GM23338 (cell line): Measurements from ENCODE around the gene WNK2.

Experiments used
- CREB1 ChIP-seq: fragments of 250-450 bp; sonication (Bioruptor Pico); IDR thresholded peaks from 2 replicates; pipeline ENCODE4 v1.5.0; 2020; ENCODE audit warnings: low read depth, mild to moderate bottlenecking, moderate library complexity
- EZH2 ChIP-seq: fragments of 200-600 bp; sonication (generic); IDR thresholded peaks from one replicate; pipeline ENCODE4 v1.8.0; 2017; ENCODE audit warnings: antibody characterized with exemption, mild to moderate bottlenecking, low read depth; ENCODE audit not compliant: unreplicated experiment
- EZH2phosphoT487 ChIP-seq: fragments of 200-600 bp; sonication (generic); IDR thresholded peaks from one replicate; pipeline ENCODE4 v1.8.1; 2018; ENCODE audit warnings: antibody characterized with exemption; ENCODE audit not compliant: unreplicated experiment
- JUNB ChIP-seq: IDR thresholded peaks from one replicate; pipeline ENCODE4 v1.6.1; 2016; ENCODE audit warnings: antibody characterized with exemption; ENCODE audit not compliant: unreplicated experiment
- POLR2AphosphoS5 ChIP-seq: IDR thresholded peaks from 2 replicates; pipeline ENCODE4 v1.6.1; 2016; ENCODE audit warnings: antibody characterized with exemption, low read depth
- STAT1 ChIP-seq: IDR thresholded peaks from one replicate; pipeline ENCODE4 v1.6.1; 2016; ENCODE audit warnings: antibody characterized with exemption; ENCODE audit not compliant: unreplicated experiment
- TF ChIP-seq, protein P1 (sequence below), 2 experiments: fragments of 200-600 bp in 1 of 2; sonication (generic) in 1 of 2; conservative IDR thresholded peaks; 2 replicates each; pipeline versions ENCODE4 v1.5.1 to v1.6.1; 2016 to 2017; ENCODE audit warnings: antibody characterized with exemption in 2 of 2, low read depth in 2 of 2, mild to moderate bottlenecking in 2 of 2, moderate library complexity in 1 of 2
- TF ChIP-seq, protein P2 (sequence below): IDR thresholded peaks from one replicate; pipeline ENCODE4 v1.6.1; 2018; ENCODE audit warnings: antibody characterized with exemption; ENCODE audit not compliant: unreplicated experiment
- TF ChIP-seq, protein P3 (sequence below): IDR thresholded peaks from 2 replicates; pipeline ENCODE4 v1.6.1; 2016; ENCODE audit warnings: antibody characterized with exemption

DNA sequence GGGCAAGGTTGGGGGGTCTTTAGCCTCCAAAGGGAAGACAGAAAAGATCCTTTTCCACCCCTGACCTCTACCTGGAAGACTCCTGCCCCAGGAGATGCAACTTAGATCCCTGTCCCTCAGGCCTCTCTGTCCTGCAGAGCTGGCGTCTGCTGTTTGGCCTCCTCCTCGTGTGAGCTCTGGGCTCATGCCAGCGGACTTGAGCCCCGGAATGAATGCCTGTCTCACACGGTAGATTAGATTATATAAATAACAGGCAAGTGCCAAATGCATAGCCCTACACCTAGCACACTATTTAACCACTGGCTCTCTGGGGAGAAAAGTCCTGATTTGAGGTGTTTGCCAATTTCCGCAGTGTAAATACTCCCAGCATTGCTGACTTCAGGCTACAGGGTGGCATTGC lies 1.4 kb upstream of the WNK2 start:
- TF ChIP-seq CREB1 (no peak), POLR2AphosphoS5 (no peak), EZH2 (no peak), JUNB (no peak), EZH2phosphoT487 (no peak), STAT1 (no peak)
- TF ChIP-seq, protein P1, sequence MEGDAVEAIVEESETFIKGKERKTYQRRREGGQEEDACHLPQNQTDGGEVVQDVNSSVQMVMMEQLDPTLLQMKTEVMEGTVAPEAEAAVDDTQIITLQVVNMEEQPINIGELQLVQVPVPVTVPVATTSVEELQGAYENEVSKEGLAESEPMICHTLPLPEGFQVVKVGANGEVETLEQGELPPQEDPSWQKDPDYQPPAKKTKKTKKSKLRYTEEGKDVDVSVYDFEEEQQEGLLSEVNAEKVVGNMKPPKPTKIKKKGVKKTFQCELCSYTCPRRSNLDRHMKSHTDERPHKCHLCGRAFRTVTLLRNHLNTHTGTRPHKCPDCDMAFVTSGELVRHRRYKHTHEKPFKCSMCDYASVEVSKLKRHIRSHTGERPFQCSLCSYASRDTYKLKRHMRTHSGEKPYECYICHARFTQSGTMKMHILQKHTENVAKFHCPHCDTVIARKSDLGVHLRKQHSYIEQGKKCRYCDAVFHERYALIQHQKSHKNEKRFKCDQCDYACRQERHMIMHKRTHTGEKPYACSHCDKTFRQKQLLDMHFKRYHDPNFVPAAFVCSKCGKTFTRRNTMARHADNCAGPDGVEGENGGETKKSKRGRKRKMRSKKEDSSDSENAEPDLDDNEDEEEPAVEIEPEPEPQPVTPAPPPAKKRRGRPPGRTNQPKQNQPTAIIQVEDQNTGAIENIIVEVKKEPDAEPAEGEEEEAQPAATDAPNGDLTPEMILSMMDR (conservative IDR thresholded peaks at IDR 0.05; ENCODE audit: low read depth in 2 of 2) = no peak
- TF ChIP-seq, protein P2, sequence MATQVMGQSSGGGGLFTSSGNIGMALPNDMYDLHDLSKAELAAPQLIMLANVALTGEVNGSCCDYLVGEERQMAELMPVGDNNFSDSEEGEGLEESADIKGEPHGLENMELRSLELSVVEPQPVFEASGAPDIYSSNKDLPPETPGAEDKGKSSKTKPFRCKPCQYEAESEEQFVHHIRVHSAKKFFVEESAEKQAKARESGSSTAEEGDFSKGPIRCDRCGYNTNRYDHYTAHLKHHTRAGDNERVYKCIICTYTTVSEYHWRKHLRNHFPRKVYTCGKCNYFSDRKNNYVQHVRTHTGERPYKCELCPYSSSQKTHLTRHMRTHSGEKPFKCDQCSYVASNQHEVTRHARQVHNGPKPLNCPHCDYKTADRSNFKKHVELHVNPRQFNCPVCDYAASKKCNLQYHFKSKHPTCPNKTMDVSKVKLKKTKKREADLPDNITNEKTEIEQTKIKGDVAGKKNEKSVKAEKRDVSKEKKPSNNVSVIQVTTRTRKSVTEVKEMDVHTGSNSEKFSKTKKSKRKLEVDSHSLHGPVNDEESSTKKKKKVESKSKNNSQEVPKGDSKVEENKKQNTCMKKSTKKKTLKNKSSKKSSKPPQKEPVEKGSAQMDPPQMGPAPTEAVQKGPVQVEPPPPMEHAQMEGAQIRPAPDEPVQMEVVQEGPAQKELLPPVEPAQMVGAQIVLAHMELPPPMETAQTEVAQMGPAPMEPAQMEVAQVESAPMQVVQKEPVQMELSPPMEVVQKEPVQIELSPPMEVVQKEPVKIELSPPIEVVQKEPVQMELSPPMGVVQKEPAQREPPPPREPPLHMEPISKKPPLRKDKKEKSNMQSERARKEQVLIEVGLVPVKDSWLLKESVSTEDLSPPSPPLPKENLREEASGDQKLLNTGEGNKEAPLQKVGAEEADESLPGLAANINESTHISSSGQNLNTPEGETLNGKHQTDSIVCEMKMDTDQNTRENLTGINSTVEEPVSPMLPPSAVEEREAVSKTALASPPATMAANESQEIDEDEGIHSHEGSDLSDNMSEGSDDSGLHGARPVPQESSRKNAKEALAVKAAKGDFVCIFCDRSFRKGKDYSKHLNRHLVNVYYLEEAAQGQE = no peak
- TF ChIP-seq, protein P3, sequence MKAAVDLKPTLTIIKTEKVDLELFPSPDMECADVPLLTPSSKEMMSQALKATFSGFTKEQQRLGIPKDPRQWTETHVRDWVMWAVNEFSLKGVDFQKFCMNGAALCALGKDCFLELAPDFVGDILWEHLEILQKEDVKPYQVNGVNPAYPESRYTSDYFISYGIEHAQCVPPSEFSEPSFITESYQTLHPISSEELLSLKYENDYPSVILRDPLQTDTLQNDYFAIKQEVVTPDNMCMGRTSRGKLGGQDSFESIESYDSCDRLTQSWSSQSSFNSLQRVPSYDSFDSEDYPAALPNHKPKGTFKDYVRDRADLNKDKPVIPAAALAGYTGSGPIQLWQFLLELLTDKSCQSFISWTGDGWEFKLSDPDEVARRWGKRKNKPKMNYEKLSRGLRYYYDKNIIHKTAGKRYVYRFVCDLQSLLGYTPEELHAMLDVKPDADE = no peak
